Peyer's patch (tissue), 4 donors: ENCODE measurements around the gene DDX20. TPM values are rescaled to one million over a fixed set of nuclear protein-coding genes. Genes with fewer than 3 reads are reported as not detected.

ENCODE experiments used
- DNase-seq, 3 donors: peaks; one replicate each; pipeline ENCODE4 v3.0.0-alpha.2; 2017 to 2019
- H3K27ac ChIP-seq, 4 donors: fragments of 200-600 bp; sonication (generic); one replicate each; pipeline ENCODE4 v1.5.1; 2016 to 2019
- H3K27me3 ChIP-seq, 2 donors: fragments of 200-600 bp; sonication (generic); one replicate each; pipeline ENCODE4 v1.5.1; 2019
- H3K36me3 ChIP-seq, 3 donors: fragments of 200-600 bp; sonication (generic); one replicate each; pipeline ENCODE4 v1.5.1; 2016 to 2019
- H3K4me1 ChIP-seq, 4 donors: fragments of 200-600 bp; sonication (generic); one replicate each; pipeline ENCODE4 v1.5.1; 2016 to 2019
- H3K4me3 ChIP-seq, 4 donors: fragments of 200-600 bp; sonication (generic); 1 replicate in 3 of 4; 2 replicates in 1 of 4; pipeline ENCODE4 v1.5.1; 2016 to 2019; ENCODE audit warnings: mild to moderate bottlenecking in 1 of 4
- H3K9me3 ChIP-seq, 4 donors: fragments of 200-600 bp; sonication (generic); one replicate each; pipeline ENCODE4 v1.5.1; 2016 to 2019; ENCODE audit warnings: mild to moderate bottlenecking in 1 of 4
- POLR2A ChIP-seq, 2 donors: fragments of 450-650 bp; IDR thresholded peaks; one replicate each; pipeline ENCODE4 v1.5.1; 2017; ENCODE audit warnings: antibody characterized with exemption in 2 of 2, mild to moderate bottlenecking in 2 of 2, moderate library complexity in 2 of 2
- total RNA-seq, 4 donors: library from RNA; depleted of rRNA; stranded (reverse); fragments of >200 nt; gene quantifications; one replicate each; pipeline ENCODE4 v1.1.0, GENCODE V29; 2016
- TF ChIP-seq, protein P1 (sequence below), 6 experiments: fragments of 450-650 bp in 4 of 6; fragments of 200-600 bp in 2 of 6; sonication (generic) in 1 of 6; IDR thresholded peaks; one replicate each; pipeline ENCODE4 v1.5.1; 2017 to 2019; ENCODE audit warnings: antibody characterized with exemption in 6 of 6, mild to moderate bottlenecking in 3 of 6, moderate library complexity in 1 of 6

Gene DDX20
- total RNA-seq, 4 donors from 2014 or later, result 13.5 to 34.7 (median 22.5) TPM

DNA sequence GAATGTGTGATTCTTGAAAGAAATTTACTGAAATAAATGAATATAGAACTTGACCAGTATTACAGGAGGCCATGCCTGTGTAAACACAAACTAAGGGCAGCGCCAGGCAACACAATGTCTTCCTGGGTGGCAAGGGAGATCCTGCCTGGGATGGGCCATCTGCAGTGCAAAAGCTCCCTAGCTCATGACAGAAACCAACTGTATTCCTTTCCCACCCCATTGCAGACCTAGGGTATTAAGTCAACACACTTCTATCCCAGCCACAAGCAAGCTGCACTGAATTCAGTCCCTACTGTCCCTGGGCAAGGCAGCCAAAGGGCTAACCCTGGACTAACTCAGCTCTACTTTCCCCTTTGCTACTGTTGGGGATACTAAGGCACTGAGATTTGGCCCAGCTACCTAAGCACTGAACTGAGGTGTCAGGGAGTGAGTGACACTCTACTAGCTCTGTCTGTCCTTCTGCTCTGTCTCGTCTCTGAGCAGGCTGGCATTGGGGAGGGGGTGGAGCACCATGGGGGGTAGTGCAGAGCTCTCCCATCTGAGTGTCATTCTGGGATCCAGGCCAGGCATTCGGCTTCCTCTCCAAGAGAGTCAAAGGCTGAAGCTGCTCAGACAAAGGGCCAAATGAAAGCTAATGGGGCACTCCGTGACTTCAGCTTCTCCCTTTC lies 19.0 kb upstream of the DDX20 start:
- Histone ChIP-seq H3K4me3 (no peak overlapping the region), H3K36me3 (no peaks in the 10 kb centered on the region), H3K27ac (peak overlapping the region in 2 of 4 donors; percentile 8 to 39), H3K27me3 (no peaks in the 10 kb centered on the region), H3K4me1 (peaks cover 0 to 42% (median 4%) of the 10 kb centered on the region in 4 donors), H3K9me3 (no peaks in the 10 kb centered on the region)
- DNase-seq, result peak in 1 of 3 donors; percentile 42
- TF ChIP-seq, protein P1, sequence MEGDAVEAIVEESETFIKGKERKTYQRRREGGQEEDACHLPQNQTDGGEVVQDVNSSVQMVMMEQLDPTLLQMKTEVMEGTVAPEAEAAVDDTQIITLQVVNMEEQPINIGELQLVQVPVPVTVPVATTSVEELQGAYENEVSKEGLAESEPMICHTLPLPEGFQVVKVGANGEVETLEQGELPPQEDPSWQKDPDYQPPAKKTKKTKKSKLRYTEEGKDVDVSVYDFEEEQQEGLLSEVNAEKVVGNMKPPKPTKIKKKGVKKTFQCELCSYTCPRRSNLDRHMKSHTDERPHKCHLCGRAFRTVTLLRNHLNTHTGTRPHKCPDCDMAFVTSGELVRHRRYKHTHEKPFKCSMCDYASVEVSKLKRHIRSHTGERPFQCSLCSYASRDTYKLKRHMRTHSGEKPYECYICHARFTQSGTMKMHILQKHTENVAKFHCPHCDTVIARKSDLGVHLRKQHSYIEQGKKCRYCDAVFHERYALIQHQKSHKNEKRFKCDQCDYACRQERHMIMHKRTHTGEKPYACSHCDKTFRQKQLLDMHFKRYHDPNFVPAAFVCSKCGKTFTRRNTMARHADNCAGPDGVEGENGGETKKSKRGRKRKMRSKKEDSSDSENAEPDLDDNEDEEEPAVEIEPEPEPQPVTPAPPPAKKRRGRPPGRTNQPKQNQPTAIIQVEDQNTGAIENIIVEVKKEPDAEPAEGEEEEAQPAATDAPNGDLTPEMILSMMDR (IDR thresholded peaks at IDR 0.05), result no peak
- no peak for TF ChIP-seq POLR2A (IDR thresholded peaks at IDR 0.05)

DNA sequence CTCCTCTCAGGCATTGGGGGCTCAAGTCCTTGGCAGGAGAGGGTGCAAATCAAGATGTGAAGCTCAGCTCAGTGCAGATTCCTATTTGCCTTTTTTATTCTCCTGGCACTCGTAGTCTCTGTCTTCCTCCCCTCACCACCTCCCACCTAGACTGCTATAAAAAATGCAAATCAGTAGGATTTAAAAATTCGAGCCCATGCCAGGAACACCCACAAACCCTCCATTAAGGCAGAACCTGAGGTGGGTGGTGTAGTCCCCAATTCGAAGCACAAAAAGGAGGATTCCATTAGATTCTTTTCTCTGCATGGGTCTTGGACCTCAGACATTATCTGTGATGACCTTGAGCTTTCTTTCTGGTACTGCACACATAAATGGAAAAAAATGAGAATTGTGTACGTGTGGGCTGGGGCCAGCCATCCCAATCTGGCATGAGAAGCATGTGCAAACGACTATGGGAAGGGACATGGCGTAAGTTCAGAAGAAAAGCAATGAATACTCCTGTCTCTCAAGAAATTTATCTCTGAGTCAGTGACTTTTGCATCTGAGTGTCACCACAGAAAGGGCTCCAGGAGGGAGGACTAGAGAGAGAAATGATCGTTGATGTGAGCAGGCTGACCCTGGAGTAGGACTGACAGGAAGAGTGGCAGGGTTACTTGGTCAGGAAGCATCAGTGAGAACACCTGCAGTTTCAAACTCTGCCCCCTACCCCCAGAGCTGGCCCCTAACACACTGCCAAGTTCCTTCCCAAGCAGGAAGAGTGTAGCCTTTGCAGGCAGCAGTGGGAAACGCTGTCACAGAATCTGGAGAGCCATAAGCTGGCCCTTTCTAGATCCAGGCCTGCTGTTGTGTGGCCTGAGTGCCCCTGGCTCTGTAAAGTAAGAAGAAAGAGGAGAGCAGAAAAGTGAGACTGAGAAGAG lies 18.2 kb upstream of the DDX20 start:
- H3K27ac ChIP-seq, result peak overlapping the region; percentile 39 to 90 (median 79)
- TF ChIP-seq, protein P1 (IDR thresholded peaks at IDR 0.05), result no peak
- no peak for TF ChIP-seq POLR2A (IDR thresholded peaks at IDR 0.05)
- no peak for DNase-seq
- peaks cover 0 to 42% (median 4%) of the 10 kb centered on the region in 4 donors for H3K4me1 ChIP-seq
- no peaks in the 10 kb centered on the region for H3K36me3 ChIP-seq
- H3K27me3 ChIP-seq, result no peaks in the 10 kb centered on the region
- H3K9me3 ChIP-seq, result no peaks in the 10 kb centered on the region
- H3K4me3 ChIP-seq, result peak overlapping the region in 3 of 4 donors; percentile 54 to 66 (median 63)

DNA sequence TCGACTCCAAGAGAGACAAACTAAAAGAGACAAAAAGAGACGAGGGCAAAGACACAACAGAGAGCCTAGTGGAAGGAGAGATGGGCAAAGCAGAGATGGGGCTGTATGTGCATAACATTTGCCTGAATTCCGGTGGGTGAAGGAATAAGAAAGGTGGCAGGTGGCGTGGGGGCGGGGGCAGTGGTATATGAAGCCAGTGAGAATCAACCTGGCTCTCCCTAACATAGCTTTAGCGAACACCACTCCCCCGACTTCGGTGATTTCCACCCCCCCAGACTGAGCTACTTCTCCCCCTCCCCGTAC lies 17.6 kb upstream of the DDX20 start:
- peak overlapping the region; percentile 47 to 66 (median 58) for H3K4me3 ChIP-seq
- peak overlapping the region; percentile 74 to 90 (median 80) for H3K27ac ChIP-seq
- H3K4me1 ChIP-seq, result peaks cover 0 to 39% (median 4%) of the 10 kb centered on the region in 4 donors
- no peaks in the 10 kb centered on the region for H3K9me3 ChIP-seq
- no peaks in the 10 kb centered on the region for H3K27me3 ChIP-seq
- DNase-seq, result peak in 1 of 3 donors; percentile 37
- H3K36me3 ChIP-seq, result no peaks in the 10 kb centered on the region
- TF ChIP-seq POLR2A (IDR thresholded peaks at IDR 0.05), result no peak
- TF ChIP-seq, protein P1 (IDR thresholded peaks at IDR 0.05), result no peak

DNA sequence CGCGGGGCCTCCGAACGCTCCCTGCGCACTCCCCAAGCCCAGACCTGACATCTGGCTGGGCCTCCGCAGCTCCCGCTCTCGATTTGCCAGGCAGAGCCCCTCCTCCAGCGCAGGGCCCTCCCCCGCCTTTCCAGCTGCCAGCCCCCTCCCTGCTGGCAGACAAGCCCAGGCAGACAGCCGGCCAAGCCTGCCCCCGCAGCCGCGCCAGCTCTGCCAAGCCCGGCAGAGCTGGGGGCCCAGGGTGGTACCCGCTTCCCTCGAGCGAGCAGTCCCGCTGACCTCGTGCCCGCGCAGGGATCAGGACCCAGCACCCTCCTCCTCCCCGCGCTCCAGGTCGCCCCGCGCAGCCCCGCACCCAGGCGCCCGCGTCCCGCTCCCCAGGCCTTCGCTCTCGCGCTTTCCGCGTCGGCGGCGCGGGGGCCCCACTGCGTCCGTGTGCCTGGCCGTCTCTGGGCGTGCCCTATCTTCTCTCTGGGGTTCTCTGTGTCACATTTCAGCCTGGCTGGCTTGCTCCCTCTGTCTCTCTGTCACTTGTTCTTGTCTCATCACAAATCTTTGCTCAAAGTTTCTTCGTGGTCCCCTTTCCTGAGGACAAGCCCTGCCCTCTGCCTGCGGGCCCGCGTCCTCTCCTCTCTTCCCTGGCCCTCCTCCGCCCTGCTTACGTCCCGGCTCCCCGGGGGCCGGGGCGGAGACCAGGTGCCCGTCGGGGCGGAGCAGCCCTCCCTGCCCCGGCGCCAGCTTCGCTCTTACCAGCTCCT lies 17.1 kb upstream of the DDX20 start:
- TF ChIP-seq POLR2A (IDR thresholded peaks at IDR 0.05), result no peak
- TF ChIP-seq, protein P1 (IDR thresholded peaks at IDR 0.05), result no peak
- peaks cover 0 to 34% (median 4%) of the 10 kb centered on the region in 4 donors for H3K4me1 ChIP-seq
- DNase-seq, result peak; percentile 48 to 76 (median 68)
- H3K4me3 ChIP-seq, result peak overlapping the region; percentile 47 to 66 (median 58)
- H3K27me3 ChIP-seq, result no peaks in the 10 kb centered on the region
- no peaks in the 10 kb centered on the region for H3K36me3 ChIP-seq
- peak overlapping the region; percentile 74 to 90 (median 80) for H3K27ac ChIP-seq
- H3K9me3 ChIP-seq, result no peaks in the 10 kb centered on the region

DNA sequence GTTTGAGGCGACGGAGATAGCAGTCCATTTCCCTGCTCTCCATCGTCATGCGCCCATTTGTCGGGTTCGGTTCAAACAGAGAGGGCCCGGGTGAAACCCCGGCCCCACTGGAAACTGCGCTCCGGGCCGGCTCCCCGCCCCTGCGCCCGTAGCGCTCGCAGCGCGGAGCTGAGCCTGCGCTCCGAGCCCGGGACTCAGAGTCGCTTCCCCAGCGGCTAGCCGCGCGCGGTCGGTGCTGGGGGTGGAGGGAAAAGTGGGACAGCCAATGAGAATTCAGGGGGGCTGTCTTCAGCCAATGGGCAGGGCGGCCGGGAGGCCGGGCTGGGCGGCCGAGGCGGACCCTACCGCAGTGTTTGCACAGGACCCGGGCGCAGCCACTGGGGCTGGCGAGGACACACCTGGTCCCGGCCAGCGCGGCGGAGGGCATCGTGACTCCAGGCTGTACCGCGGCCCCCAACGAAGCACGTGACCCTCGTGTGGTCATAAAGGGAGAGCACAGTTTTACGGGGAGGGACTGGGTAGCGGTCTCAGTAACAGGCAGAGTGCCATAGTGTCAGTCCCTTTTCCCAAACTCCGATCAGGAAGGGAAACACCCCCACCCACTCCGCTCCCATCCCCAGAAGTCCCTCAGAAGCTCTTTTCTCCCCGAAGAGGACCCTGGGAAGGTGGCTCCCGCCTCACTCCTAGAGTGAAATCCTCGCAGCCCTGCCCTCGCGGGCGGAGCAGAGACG lies 16.3 kb upstream of the DDX20 start, which contains the start of gene INKA2:
Gene INKA2 (minus strand): TSS at position 202 of the 731 bp plus-strand sequence. CDS start 153 bp downstream, at position 49.
- H3K36me3 ChIP-seq, result no peaks in the 10 kb centered on the region

More for the DNA sequence above, 16.3 kb upstream of the DDX20 start, which contains the start of gene INKA2:
- no peaks in the 10 kb centered on the region for H3K9me3 ChIP-seq
- H3K27ac ChIP-seq, result peak within 1 kb of the TSS; percentile 74 to 90 (median 80)
- DNase-seq, result peak; percentile 82 to 95 (median 91)
- TF ChIP-seq, protein P1 (IDR thresholded peaks at IDR 0.05), result peak in 1 of 6 experiments; percentile 1
- peak; percentile 52 to 53 for TF ChIP-seq POLR2A (IDR thresholded peaks at IDR 0.05)
- peaks cover 0 to 26% (median 4%) of the 10 kb centered on the region in 4 donors for H3K4me1 ChIP-seq
- H3K4me3 ChIP-seq, result peak within 1 kb of the TSS; percentile 47 to 66 (median 58)
- no peaks in the 10 kb centered on the region for H3K27me3 ChIP-seq
